CD4-positive, CD25-positive, alpha-beta regulatory T cell (primary cell): ENCODE measurements around the gene HTR3A. TPM values are rescaled to one million over a fixed set of nuclear protein-coding genes. Genes with fewer than 3 reads are reported as not detected.

ENCODE experiments used
- ATAC-seq, 2 donors: fragments of 150-1000 bp; cut with Tn5 transposase; one replicate each; pipeline ENCODE4 v1.10.0; 2021; ENCODE audit warnings: low read depth in 2 of 2, moderate number of reproducible peaks in 2 of 2, moderate library complexity in 1 of 2
- DNase-seq, 3 donors: peaks; one replicate each; pipeline versions ENCODE4 v3.0.0 to v3.0.0-alpha.2; 2012 to 2022; ENCODE audit warnings: mixed read lengths in 1 of 3
- H3K27ac ChIP-seq: one replicate; pipeline ENCODE4 v1.7.0; 2013; ENCODE audit warnings: mild to moderate bottlenecking, low read length; ENCODE audit not compliant: insufficient read depth, poor library complexity, severe bottlenecking
- H3K27me3 ChIP-seq: one replicate; pipeline ENCODE4 v1.7.0; 2013; ENCODE audit warnings: low read length; ENCODE audit not compliant: control insufficient read depth, insufficient read depth
- H3K36me3 ChIP-seq: one replicate; pipeline ENCODE4 v1.7.0; 2013; ENCODE audit warnings: mild to moderate bottlenecking, low read length, moderate library complexity; ENCODE audit not compliant: control insufficient read depth, insufficient read depth
- H3K4me1 ChIP-seq: 2 replicates; pipeline ENCODE4 v1.7.0; 2013; ENCODE audit warnings: mild to moderate bottlenecking, low read length; ENCODE audit not compliant: insufficient read depth, control insufficient read depth, poor library complexity, severe bottlenecking
- H3K4me3 ChIP-seq: one replicate; pipeline ENCODE4 v1.7.0; 2013; ENCODE audit warnings: low read depth, mild to moderate bottlenecking, low read length, moderate library complexity
- H3K9me3 ChIP-seq, 2 experiments: 1 replicate in 1 of 2; 2 replicates in 1 of 2; pipeline ENCODE4 v1.7.0; 2013; ENCODE audit warnings: low read length in 2 of 2, mild to moderate bottlenecking in 1 of 2, moderate library complexity in 1 of 2; ENCODE audit not compliant: control insufficient read depth in 2 of 2
- H3K27ac Mint-ChIP-seq, 3 donors: one replicate each; pipeline ENCODE4 v1.8.0; 2020 to 2022; ENCODE audit warnings: mild to moderate bottlenecking in 3 of 3, mixed read lengths in 3 of 3, moderate library complexity in 2 of 3
- H3K27me3 Mint-ChIP-seq: one replicate; pipeline ENCODE4 v1.8.0; 2022; ENCODE audit warnings: mild to moderate bottlenecking, mixed read lengths
- H3K36me3 Mint-ChIP-seq: one replicate; pipeline ENCODE4 v1.8.0; 2020; ENCODE audit warnings: mixed read lengths
- H3K4me1 Mint-ChIP-seq, 4 donors: one replicate each; pipeline ENCODE4 v1.8.0; 2020 to 2022; ENCODE audit warnings: mixed read lengths in 4 of 4, mild to moderate bottlenecking in 1 of 4
- H3K4me3 Mint-ChIP-seq, 4 donors: one replicate each; pipeline ENCODE4 v1.8.0; 2020 to 2022; ENCODE audit warnings: mild to moderate bottlenecking in 4 of 4, mixed read lengths in 4 of 4, moderate library complexity in 3 of 4
- H3K9me3 Mint-ChIP-seq, 7 donors: one replicate each; pipeline ENCODE4 v1.8.0; 2020 to 2022; ENCODE audit warnings: mixed read lengths in 7 of 7, mild to moderate bottlenecking in 3 of 7, moderate library complexity in 2 of 7
- polyA plus RNA-seq, 4 donors: library from polyadenylated mRNA; unstranded; fragments of 300-500 nt; fragmentation: Illumina TruSeq; gene quantifications; one replicate each; pipeline ENCODE4 v1.2.3, GENCODE V29; 2021
- total RNA-seq: library from RNA; stranded (reverse); gene quantifications from one replicate; pipeline ENCODE4 v1.2.3, GENCODE V29; 2022

Gene HTR3A
- total and polyA plus RNA-seq, 5 donors from 2014 or later: not detected

- DNase-seq (no peak), ATAC-seq (no peak)
- Mint-ChIP-seq H3K27me3 (peaks cover 6% of the 10 kb centered on the region), H3K9me3 (peaks cover 0 to 3% (median 0%) of the 10 kb centered on the region in 7 donors), H3K4me1 (no peaks in the 10 kb centered on the region), H3K27ac (peak overlapping the region in 1 of 3 donors; percentile 21), H3K36me3 (no peaks in the 10 kb centered on the region), H3K4me3 (no peak overlapping the region)
- no peaks in the 10 kb centered on the region for H3K9me3 ChIP-seq
- H3K27me3 ChIP-seq: peaks cover 2% of the 10 kb centered on the region
- no peak overlapping the region for H3K27ac ChIP-seq
- no peaks in the 10 kb centered on the region for H3K4me1 ChIP-seq
- no peaks in the 10 kb centered on the region for H3K36me3 ChIP-seq
- no peak overlapping the region for H3K4me3 ChIP-seq
These were observed 20.7 kb upstream of the HTR3A start for GRCh38 chr11:113954235-113954634.

- peaks cover 10% of the 10 kb centered on the region for H3K27me3 Mint-ChIP-seq
These were observed 17.9 kb upstream of the HTR3A start for GRCh38 chr11:113956986-113957385.

GRCh38 chr11:113960702-113961330 lies 14.1 kb upstream of the HTR3A start:
- Histone ChIP-seq H3K4me1 (no peaks in the 10 kb centered on the region), H3K36me3 (no peaks in the 10 kb centered on the region), H3K27ac (no peak overlapping the region), H3K9me3 (no peaks in the 10 kb centered on the region), H3K4me3 (no peak overlapping the region), H3K27me3 (no peaks in the 10 kb centered on the region)
- no peak for ATAC-seq
- Mint-ChIP-seq H3K9me3 (peaks cover 0 to 1% (median 0%) of the 10 kb centered on the region in 7 donors), H3K27me3 (peaks cover 8% of the 10 kb centered on the region), H3K27ac (no peak overlapping the region), H3K4me3 (no peak overlapping the region), H3K4me1 (no peaks in the 10 kb centered on the region), H3K36me3 (no peaks in the 10 kb centered on the region)
- no peak for DNase-seq

More at GRCh38 chr11:113956986-113957385, 17.9 kb upstream of the HTR3A start:
- Histone ChIP-seq H3K4me3 (no peak overlapping the region), H3K27me3 (peaks cover 2% of the 10 kb centered on the region), H3K27ac (no peak overlapping the region), H3K4me1 (no peaks in the 10 kb centered on the region), H3K36me3 (no peaks in the 10 kb centered on the region), H3K9me3 (no peaks in the 10 kb centered on the region)
- no peak overlapping the region for H3K27ac Mint-ChIP-seq
- DNase-seq (no peak), ATAC-seq (no peak)
- no peaks in the 10 kb centered on the region for H3K4me1 Mint-ChIP-seq
- no peak overlapping the region for H3K4me3 Mint-ChIP-seq
- H3K36me3 Mint-ChIP-seq: no peaks in the 10 kb centered on the region
- peaks cover 0 to 1% (median 0%) of the 10 kb centered on the region in 7 donors for H3K9me3 Mint-ChIP-seq

GRCh38 chr11:113967361-113967760 lies 7.5 kb upstream of the HTR3A start:
- Histone ChIP-seq H3K36me3 (no peaks in the 10 kb centered on the region), H3K4me3 (no peak overlapping the region), H3K9me3 (no peaks in the 10 kb centered on the region), H3K27me3 (no peaks in the 10 kb centered on the region), H3K27ac (no peak overlapping the region), H3K4me1 (no peaks in the 10 kb centered on the region)
- no peak overlapping the region for H3K27ac Mint-ChIP-seq
- no peak overlapping the region for H3K4me3 Mint-ChIP-seq
- DNase-seq (no peak), ATAC-seq (no peak)
- H3K36me3 Mint-ChIP-seq: no peaks in the 10 kb centered on the region
- H3K4me1 Mint-ChIP-seq: no peaks in the 10 kb centered on the region
- peaks cover 19% of the 10 kb centered on the region for H3K27me3 Mint-ChIP-seq
- peaks cover 0 to 1% (median 0%) of the 10 kb centered on the region in 7 donors for H3K9me3 Mint-ChIP-seq

- no peaks in the 10 kb centered on the region for H3K27me3 ChIP-seq
- no peaks in the 10 kb centered on the region for H3K4me1 ChIP-seq
- DNase-seq (no peak), ATAC-seq (no peak)
- H3K9me3 ChIP-seq: no peaks in the 10 kb centered on the region
- H3K36me3 ChIP-seq: no peaks in the 10 kb centered on the region
- peaks cover 0 to 1% (median 0%) of the 10 kb centered on the region in 7 donors for H3K9me3 Mint-ChIP-seq
- peaks cover 20% of the 10 kb centered on the region for H3K27me3 Mint-ChIP-seq
- H3K27ac Mint-ChIP-seq: no peak overlapping the region
- no peak overlapping the region for H3K4me3 Mint-ChIP-seq
- no peak overlapping the region for H3K4me3 ChIP-seq
- H3K4me1 Mint-ChIP-seq: no peaks in the 10 kb centered on the region
- H3K36me3 Mint-ChIP-seq: no peaks in the 10 kb centered on the region
- no peak overlapping the region for H3K27ac ChIP-seq
These were observed 3.3 kb upstream of the HTR3A start for GRCh38 chr11:113971506-113972195.

- Histone ChIP-seq H3K9me3 (no peaks in the 10 kb centered on the region), H3K27me3 (no peaks in the 10 kb centered on the region), H3K36me3 (no peaks in the 10 kb centered on the region), H3K27ac (no peak overlapping the region), H3K4me1 (no peaks in the 10 kb centered on the region), H3K4me3 (no peak overlapping the region)
- no peak overlapping the region for H3K4me3 Mint-ChIP-seq
- H3K27ac Mint-ChIP-seq: no peak overlapping the region
- DNase-seq: no peak
- H3K36me3 Mint-ChIP-seq: no peaks in the 10 kb centered on the region
- H3K9me3 Mint-ChIP-seq: no peaks in the 10 kb centered on the region
- H3K4me1 Mint-ChIP-seq: no peaks in the 10 kb centered on the region
- H3K27me3 Mint-ChIP-seq: peaks cover 4% of the 10 kb centered on the region
- no peak for ATAC-seq
These were observed 2.2 kb downstream of the HTR3A start for GRCh38 chr11:113977071-113977490.

GRCh38 chr11:113977701-113978100 lies 2.8 kb downstream of the HTR3A start:
- ATAC-seq: no peak
- Histone ChIP-seq H3K9me3 (no peaks in the 10 kb centered on the region), H3K27me3 (no peaks in the 10 kb centered on the region), H3K36me3 (no peaks in the 10 kb centered on the region), H3K27ac (no peak overlapping the region), H3K4me3 (no peak overlapping the region), H3K4me1 (no peaks in the 10 kb centered on the region)
- H3K36me3 Mint-ChIP-seq: no peaks in the 10 kb centered on the region
- no peak for DNase-seq
- H3K27me3 Mint-ChIP-seq: peaks cover 4% of the 10 kb centered on the region
- H3K4me3 Mint-ChIP-seq: no peak overlapping the region
- H3K4me1 Mint-ChIP-seq: no peaks in the 10 kb centered on the region
- H3K27ac Mint-ChIP-seq: no peak overlapping the region
- H3K9me3 Mint-ChIP-seq: no peaks in the 10 kb centered on the region

GRCh38 chr11:113979431-113979830 lies 4.5 kb downstream of the HTR3A start:
- no peaks in the 10 kb centered on the region for H3K4me1 Mint-ChIP-seq
- Histone ChIP-seq H3K27ac (no peak overlapping the region), H3K4me3 (no peak overlapping the region), H3K27me3 (no peaks in the 10 kb centered on the region), H3K36me3 (no peaks in the 10 kb centered on the region), H3K4me1 (no peaks in the 10 kb centered on the region), H3K9me3 (no peaks in the 10 kb centered on the region)
- ATAC-seq (no peak), DNase-seq (no peak)
- no peaks in the 10 kb centered on the region for H3K36me3 Mint-ChIP-seq
- H3K27ac Mint-ChIP-seq: no peak overlapping the region
- H3K4me3 Mint-ChIP-seq: no peak overlapping the region
- peaks cover 4% of the 10 kb centered on the region for H3K27me3 Mint-ChIP-seq
- H3K9me3 Mint-ChIP-seq: peaks cover 0 to 2% (median 0%) of the 10 kb centered on the region in 7 donors
